Ovary (tissue), 3 donors: ENCODE data around the gene SLC13A5.

Experiments
- CTCF ChIP-seq, 3 donors: fragments of 450-650 bp in 2 of 3; fragments of 200-600 bp in 1 of 3; IDR thresholded peaks; one replicate each; pipeline versions ENCODE4 v1.5.1 to v1.8.0; 2016 to 2022; ENCODE audit warnings: antibody characterized with exemption in 3 of 3, mild to moderate bottlenecking in 1 of 3
- EP300 ChIP-seq: sonication (generic); formaldehyde crosslinking; IDR thresholded peaks from one replicate; pipeline ENCODE4 v1.6.1; 2017; ENCODE audit warnings: antibody characterized with exemption
- POLR2A ChIP-seq: fragments of 450-650 bp; IDR thresholded peaks from one replicate; pipeline ENCODE4 v1.6.1; 2017; ENCODE audit warnings: antibody characterized with exemption, mild to moderate bottlenecking, moderate library complexity
- donor health status: DM: no; HTN: no; CAD: no.

DNA sequence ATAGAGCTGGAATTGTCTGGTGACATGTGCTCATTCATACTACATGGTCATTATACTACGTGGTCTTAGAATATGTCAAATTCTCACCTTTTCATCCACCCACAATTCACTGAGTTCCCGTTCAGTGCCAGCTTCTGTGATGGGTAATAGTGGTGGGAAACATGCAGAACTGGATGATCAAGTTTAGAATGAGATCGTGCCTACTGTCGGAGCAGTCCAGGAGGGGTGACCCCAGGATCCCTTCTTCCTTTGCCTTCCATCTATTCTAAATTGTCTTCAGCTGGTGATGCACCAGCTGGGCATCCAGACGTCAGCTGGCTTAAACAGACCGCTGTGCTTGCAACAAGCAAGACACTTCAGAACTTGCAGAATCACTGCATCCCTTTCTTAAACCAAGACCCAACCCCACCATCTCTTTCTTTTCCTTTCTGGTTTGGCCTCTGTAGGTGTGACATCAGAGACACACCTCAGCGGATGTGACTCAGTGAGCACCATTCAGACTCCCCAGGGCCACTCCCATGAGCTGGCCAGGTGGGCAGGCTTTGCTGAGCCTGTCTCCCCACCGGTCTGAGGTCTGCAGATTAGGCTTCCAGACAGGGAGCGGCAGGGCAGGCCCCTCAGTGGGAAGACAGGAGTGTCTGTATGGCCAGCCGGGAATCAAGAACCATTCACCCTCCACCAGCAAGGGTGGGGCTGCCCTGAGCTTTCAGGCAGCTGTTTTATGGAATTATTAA is 43.5 kb downstream of the SLC13A5 start:
- TF ChIP-seq POLR2A (no peak), EP300 (no peak), CTCF (IDR thresholded peaks at IDR 0.05) (no peak)
